GM18519 (cell line): ENCODE results near the gene ABCC1.

Experiments used
- ATAC-seq: cut with Tn5 transposase; IDR thresholded peaks from one replicate; pipeline ENCODE4 v1.9.1; 2021; ENCODE audit warnings: mild to moderate bottlenecking, moderate library complexity; ENCODE audit not compliant: unreplicated experiment, low FRiP score

Gene ABCC1

DNA sequence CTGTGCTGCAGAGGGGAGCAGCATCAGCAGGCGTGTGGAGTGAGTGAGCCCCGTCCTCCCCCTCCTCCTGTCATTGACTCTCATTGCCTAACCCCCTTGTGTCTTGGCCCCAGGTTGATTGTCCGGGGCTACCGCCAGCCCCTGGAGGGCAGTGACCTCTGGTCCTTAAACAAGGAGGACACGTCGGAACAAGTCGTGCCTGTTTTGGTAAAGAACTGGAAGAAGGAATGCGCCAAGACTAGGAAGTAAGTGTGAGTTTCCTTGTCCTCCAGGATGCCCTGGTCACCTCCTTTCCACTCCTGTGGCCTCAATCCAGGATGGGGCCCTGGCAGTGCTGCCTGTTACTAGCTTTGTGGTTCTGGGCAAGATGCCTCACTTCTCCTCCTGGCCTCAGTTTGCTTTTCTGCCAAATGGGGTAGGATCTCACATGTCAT is 87.0 kb downstream of the ABCC1 start:
- no peak for ATAC-seq

- ATAC-seq = no peak
Observed at GRCh38 chr16:16037521-16037920, 88.1 kb downstream of the ABCC1 start.

- no peak for ATAC-seq
Observed at GRCh38 chr16:16037970-16038369, 88.6 kb downstream of the ABCC1 start.

DNA sequence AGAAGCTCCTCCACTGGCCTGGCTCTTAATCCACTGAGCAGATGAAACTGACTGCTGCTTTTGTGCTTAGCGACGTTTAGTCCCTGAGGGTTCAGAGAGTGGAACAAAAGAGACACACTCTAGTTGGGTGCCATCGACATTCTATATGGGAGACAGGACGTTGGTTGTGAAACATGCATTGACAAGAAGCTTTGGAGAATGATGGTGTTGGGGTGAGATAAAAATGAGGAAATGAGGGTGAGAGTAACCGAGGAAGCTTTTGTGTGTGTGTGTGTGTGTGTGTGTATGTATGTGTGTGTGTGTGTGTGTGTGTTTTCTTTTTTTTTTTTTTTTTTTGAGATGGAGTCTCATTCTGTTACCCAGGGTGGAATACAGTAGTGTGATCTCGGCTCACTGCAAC is 89.5 kb downstream of the ABCC1 start:
- ATAC-seq = no peak

- ATAC-seq = no peak
Observed at GRCh38 chr16:16041196-16041892, 91.9 kb downstream of the ABCC1 start.

DNA sequence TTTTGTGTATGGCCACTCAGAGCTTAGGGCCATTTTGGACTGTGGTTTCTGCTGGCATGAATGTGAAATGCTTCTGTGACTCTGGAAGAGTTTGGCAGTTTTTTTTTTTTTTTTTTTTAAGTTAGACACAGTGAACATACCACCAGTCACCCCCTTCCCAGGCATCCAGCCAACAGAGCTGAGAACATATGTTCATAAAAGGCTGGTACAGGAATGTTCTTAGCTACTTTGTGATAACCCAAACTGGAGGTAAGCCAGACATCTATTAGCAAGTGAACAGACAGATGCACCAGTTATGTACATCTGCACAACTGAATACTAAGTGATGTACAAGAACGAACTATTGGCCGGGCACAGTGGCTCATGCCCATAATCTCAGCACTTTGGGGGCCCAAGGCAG is 92.7 kb downstream of the ABCC1 start:
- ATAC-seq = no peak

DNA sequence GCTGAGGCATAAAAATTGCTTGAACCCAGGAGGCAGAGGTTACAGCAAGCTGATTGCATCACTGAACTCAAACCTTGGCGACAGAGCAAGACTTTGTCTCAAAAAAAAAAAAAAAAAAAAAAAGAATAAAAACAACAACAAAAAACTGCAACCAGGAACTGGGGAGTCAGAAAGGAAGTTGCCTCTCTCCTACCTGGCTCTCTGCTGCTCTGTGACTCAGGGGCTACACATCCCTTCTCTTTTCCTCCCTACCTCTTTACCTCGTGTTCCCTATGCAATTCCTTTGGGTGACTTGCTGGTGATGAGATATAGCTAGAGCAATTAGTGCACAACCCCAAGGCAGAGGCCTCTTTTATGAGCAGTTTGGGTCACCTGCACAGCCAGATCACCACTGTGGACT is 95.9 kb downstream of the ABCC1 start:
- no peak for ATAC-seq

GRCh38 chr16:16045879-16046278 is 96.5 kb downstream of the ABCC1 start:
- ATAC-seq = no peak

DNA sequence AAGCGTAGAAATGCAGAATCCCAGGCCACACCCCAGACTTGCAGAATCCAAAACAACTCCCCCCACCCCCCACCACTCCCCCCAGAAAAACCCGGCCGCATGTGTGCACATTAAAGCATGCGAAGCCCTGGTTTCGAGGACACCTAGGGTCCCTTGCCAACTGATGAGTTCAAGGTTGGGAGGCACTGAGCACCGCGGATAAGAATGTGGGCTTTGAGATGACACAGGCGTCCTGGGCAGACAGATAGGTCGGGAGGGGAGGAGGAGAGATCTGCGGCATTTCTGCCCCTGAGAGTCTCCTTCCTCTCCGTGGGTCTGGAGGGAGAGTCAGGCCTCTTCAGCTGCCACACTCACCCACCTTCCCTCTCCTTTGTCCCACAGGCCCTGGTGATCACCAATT is 98.3 kb downstream of the ABCC1 start:
- ATAC-seq = no peak

GRCh38 chr16:16048904-16049582 is 99.6 kb downstream of the ABCC1 start:
- ATAC-seq = no peak

- ATAC-seq = no peak
Observed at GRCh38 chr16:16050106-16050505, 100.7 kb downstream of the ABCC1 start.

DNA sequence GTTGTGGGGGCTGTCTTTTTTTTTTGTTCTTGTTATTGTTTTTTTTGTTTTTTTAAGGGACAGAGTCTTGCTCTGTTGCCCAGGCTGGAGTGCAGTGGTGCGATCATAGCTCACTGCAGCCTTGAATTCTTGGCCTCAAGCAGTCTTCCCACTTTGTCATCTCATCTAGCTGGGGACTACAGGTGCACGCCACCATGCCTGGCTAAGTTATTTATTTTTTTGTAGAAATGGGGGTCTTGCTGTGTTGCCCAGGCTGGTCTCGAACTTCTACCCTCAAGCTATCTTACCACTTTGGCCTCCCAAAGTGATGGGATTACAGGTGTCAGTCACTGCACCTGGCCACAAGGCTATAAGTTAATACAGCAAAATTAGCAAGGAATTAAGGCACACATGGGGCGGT is 101.7 kb downstream of the ABCC1 start:
- no peak for ATAC-seq

GRCh38 chr16:16052916-16053315 is 103.5 kb downstream of the ABCC1 start:
- ATAC-seq = no peak

DNA sequence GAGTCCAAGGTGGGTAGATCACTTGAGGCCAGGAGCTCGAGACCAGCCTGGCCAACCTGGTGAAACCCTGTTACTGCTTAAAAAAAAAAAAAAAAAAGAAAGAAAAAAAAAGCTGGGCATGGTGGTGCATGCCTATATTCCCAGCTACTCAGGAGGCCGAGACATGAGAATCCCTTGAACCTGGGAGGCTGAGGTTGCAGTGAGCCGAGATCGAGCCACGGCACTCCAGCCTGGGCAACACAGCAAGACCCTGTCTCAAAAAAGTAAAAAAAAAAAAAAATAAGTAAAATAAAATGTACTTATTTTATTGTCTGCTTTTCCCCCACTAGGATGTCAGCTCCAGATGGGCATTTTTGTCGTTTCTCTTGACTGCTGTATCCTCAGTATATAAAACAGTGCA is 107.7 kb downstream of the ABCC1 start:
- no peak for ATAC-seq

GRCh38 chr16:16059160-16059559 is 109.7 kb downstream of the ABCC1 start:
- ATAC-seq = no peak

DNA sequence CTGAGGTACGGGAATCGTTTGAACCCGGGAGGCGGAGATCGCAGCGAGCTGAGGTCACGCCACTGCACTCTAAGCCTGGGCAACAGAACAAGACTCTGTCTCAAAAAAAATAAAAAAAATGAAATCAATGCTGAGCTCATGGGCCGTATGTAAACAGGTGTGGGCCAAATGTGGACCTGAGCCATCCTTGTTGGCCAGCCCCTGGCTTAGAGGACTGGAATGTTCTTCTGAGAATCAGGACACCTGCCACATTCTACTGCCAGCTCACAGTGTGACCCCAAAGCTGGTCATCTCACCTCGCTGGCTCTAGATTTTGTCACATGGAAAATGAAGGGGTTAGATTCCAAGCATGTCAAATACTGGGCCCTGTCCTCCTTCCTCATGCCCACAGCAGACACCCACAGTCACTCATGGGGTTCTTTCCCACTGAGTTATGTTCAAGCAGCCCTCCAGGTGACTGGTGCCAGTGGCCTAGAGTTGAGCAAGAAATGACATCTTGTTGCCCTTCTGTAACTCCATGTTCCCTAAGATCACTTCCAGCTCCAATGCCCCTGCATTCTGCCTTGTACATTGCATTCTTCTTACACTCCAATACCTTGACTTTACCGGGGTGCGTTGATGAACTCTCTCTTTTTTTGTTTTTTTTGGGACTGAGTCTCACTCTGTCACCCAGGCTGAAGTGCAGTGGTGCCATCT is 110.6 kb downstream of the ABCC1 start:
- no peak for ATAC-seq

GRCh38 chr16:16062023-16062937 is 112.9 kb downstream of the ABCC1 start:
- no peak for ATAC-seq

GRCh38 chr16:16063683-16064082 is 114.3 kb downstream of the ABCC1 start:
- ATAC-seq = no peak

GRCh38 chr16:16064874-16065384 is 115.5 kb downstream of the ABCC1 start:
- ATAC-seq = no peak

DNA sequence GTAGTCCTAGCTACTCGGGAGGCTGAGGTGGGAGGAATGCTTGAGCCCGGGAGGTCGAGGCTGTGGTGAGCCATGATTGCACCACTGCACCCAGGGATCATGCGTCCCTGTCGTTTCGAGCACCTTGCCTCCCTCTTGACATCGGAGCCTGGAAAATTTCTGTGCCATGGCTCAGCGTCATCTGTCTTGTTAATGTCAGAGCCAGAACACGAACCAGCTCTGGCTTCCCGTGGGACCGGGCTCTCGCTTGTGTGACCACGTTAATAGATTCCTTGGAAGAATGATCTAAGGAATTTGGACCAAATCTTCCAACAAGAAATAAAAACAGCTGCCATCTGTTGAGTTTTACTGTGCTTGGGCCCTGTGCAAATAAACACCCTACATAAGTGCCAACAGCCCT is 117.7 kb downstream of the ABCC1 start:
- ATAC-seq = no peak
